ENCODE results near the gene NAALADL2. TPM values are rescaled to one million over a fixed set of nuclear protein-coding genes. Genes with fewer than 3 reads are reported as not detected.

The NAALADL2 gene
- total RNA-seq, 1 experiment from 2014 or later: 1.9 TPM

- H3K27ac ChIP-seq (ENCODE audit: low read length): no peak overlapping the region
- no peaks in the 10 kb centered on the region for H3K4me1 ChIP-seq (ENCODE audit: insufficient read depth, low read length)
- no peaks in the 10 kb centered on the region for H3K27me3 ChIP-seq (ENCODE audit: low read length)
- TF ChIP-seq EZH2phosphoT487 (IDR thresholded peaks at IDR 0.05; ENCODE audit: borderline replicate concordance, low read length): no peak
- H3K4me2 ChIP-seq (ENCODE audit: low read length): no peak overlapping the region
- no peaks in the 10 kb centered on the region for H3K79me2 ChIP-seq (ENCODE audit: low read length)
- no peaks in the 10 kb centered on the region for H3K36me3 ChIP-seq (ENCODE audit: low read depth, low read length)
- H2AFZ ChIP-seq (ENCODE audit: low read length): no peak overlapping the region
- no peak for ATAC-seq
- no peaks in the 10 kb centered on the region for H3K9me2 ChIP-seq (replicated peaks; ENCODE audit: low read length)
- H3K9me3 ChIP-seq (ENCODE audit: low read length): no peaks in the 10 kb centered on the region
- no peaks in the 10 kb centered on the region for H4K20me1 ChIP-seq (ENCODE audit: low read length)
- H3K4me3 ChIP-seq (ENCODE audit: low read length): no peak overlapping the region
- intact Hi-C loops (cut with micrococcal nuclease): no loop called here
- no peaks in the 10 kb centered on the region for H3F3A ChIP-seq (ENCODE audit: low read length, unreplicated experiment)
- POLR2A ChIA-PET (ENCODE audit: unreplicated experiment): no interaction called here
- no peak overlapping the region for H3K9ac ChIP-seq (ENCODE audit: low read length)
- CTCF ChIA-PET: no interaction called here
- BruUV-seq (replicated peaks): no TSS peak
- DNase-seq: no peak
Measured at GRCh38 chr3:175617247-175617646, 758.1 kb downstream of the NAALADL2 start.

GRCh38 chr3:175619369-175619768 lies 760.2 kb downstream of the NAALADL2 start:
- H3K9me3 ChIP-seq (ENCODE audit: low read length): no peaks in the 10 kb centered on the region
- no peak for ATAC-seq
- H3K27ac ChIP-seq (ENCODE audit: low read length): no peak overlapping the region
- H4K20me1 ChIP-seq (ENCODE audit: low read length): no peaks in the 10 kb centered on the region
- ChIA-PET CTCF (no interaction called here), POLR2A (ENCODE audit: unreplicated experiment) (no interaction called here)
- no peaks in the 10 kb centered on the region for H3K27me3 ChIP-seq (ENCODE audit: low read length)
- no TSS peak for BruUV-seq (replicated peaks)
- no peak overlapping the region for H3K4me2 ChIP-seq (ENCODE audit: low read length)
- intact Hi-C loops (cut with micrococcal nuclease): no loop called here
- no peak overlapping the region for H3K9ac ChIP-seq (ENCODE audit: low read length)
- no peak overlapping the region for H3K4me3 ChIP-seq (ENCODE audit: low read length)
- H3K9me2 ChIP-seq (replicated peaks; ENCODE audit: low read length): no peaks in the 10 kb centered on the region
- TF ChIP-seq EZH2phosphoT487 (IDR thresholded peaks at IDR 0.05; ENCODE audit: borderline replicate concordance, low read length) (no peak), EZH2 (IDR thresholded peaks at IDR 0.05; ENCODE audit: low read length, unreplicated experiment) (no peak), CTCF (conservative IDR thresholded peaks at IDR 0.05; ENCODE audit: low read depth, low read length) (no peak)
- no peak for DNase-seq
- H3K36me3 ChIP-seq (ENCODE audit: low read depth, low read length): no peaks in the 10 kb centered on the region
- no peaks in the 10 kb centered on the region for H3K79me2 ChIP-seq (ENCODE audit: low read length)
- H3F3A ChIP-seq (ENCODE audit: low read length, unreplicated experiment): no peaks in the 10 kb centered on the region
- H2AFZ ChIP-seq (ENCODE audit: low read length): no peak overlapping the region
- no peaks in the 10 kb centered on the region for H3K4me1 ChIP-seq (ENCODE audit: insufficient read depth, low read length)

GRCh38 chr3:175620093-175620492 lies 761.0 kb downstream of the NAALADL2 start:
- no peak for ATAC-seq
- Histone ChIP-seq H3K27me3 (ENCODE audit: low read length) (no peaks in the 10 kb centered on the region), H3K9me2 (replicated peaks; ENCODE audit: low read length) (no peaks in the 10 kb centered on the region), H3K79me2 (ENCODE audit: low read length) (no peaks in the 10 kb centered on the region), H3K9me3 (ENCODE audit: low read length) (no peaks in the 10 kb centered on the region), H3K27ac (ENCODE audit: low read length) (no peak overlapping the region), H2AFZ (ENCODE audit: low read length) (no peak overlapping the region), H3K4me1 (ENCODE audit: insufficient read depth, low read length) (no peaks in the 10 kb centered on the region), H3K4me3 (ENCODE audit: low read length) (no peak overlapping the region), H3K36me3 (ENCODE audit: low read depth, low read length) (no peaks in the 10 kb centered on the region), H3K4me2 (ENCODE audit: low read length) (no peak overlapping the region), H4K20me1 (ENCODE audit: low read length) (no peaks in the 10 kb centered on the region), H3F3A (ENCODE audit: low read length, unreplicated experiment) (no peaks in the 10 kb centered on the region), H3K9ac (ENCODE audit: low read length) (no peak overlapping the region)
- no TSS peak for BruUV-seq (replicated peaks)
- ChIA-PET POLR2A (ENCODE audit: unreplicated experiment) (no interaction called here), CTCF (no interaction called here)
- no peak for TF ChIP-seq EZH2 (IDR thresholded peaks at IDR 0.05; ENCODE audit: low read length, unreplicated experiment)
- no peak for TF ChIP-seq CTCF (conservative IDR thresholded peaks at IDR 0.05; ENCODE audit: low read depth, low read length)
- no peak for TF ChIP-seq EZH2phosphoT487 (IDR thresholded peaks at IDR 0.05; ENCODE audit: borderline replicate concordance, low read length)
- intact Hi-C loops (cut with micrococcal nuclease): no loop called here
- DNase-seq: no peak
